H9 (cell line): ENCODE measurements around the gene DMAC2. TPM values are rescaled to one million over a fixed set of nuclear protein-coding genes. Genes with fewer than 3 reads are reported as not detected.

Source experiments
- DNase-seq: peaks from one replicate; pipeline ENCODE4 v3.0.0-alpha.2; 2017
- H2AFZ ChIP-seq: one replicate; pipeline ENCODE4 v1.6.1; 2013; ENCODE audit warnings: mild to moderate bottlenecking, low read length, control low read depth, moderate library complexity
- H2AK5ac ChIP-seq: 2 replicates; pipeline ENCODE4 v1.6.1; 2013; ENCODE audit warnings: low read length, control low read depth, mixed read lengths; ENCODE audit not compliant: insufficient read length
- H2BK120ac ChIP-seq: one replicate; pipeline ENCODE4 v1.6.1; 2013; ENCODE audit warnings: low read depth, mild to moderate bottlenecking, low read length, control low read depth, inconsistent platforms; ENCODE audit not compliant: poor library complexity, severe bottlenecking
- H2BK12ac ChIP-seq: 2 replicates; pipeline ENCODE4 v1.6.1; 2013; ENCODE audit warnings: low read length, control low read depth, mixed read lengths, low read depth; ENCODE audit not compliant: insufficient read length
- H2BK15ac ChIP-seq: 2 replicates; pipeline ENCODE4 v1.6.1; 2013; ENCODE audit warnings: low read depth, low read length, control low read depth
- H2BK20ac ChIP-seq: one replicate; pipeline ENCODE4 v1.6.1; 2013; ENCODE audit warnings: low read depth, mild to moderate bottlenecking, low read length, control low read depth, inconsistent platforms; ENCODE audit not compliant: poor library complexity, severe bottlenecking
- H2BK5ac ChIP-seq: 2 replicates; pipeline ENCODE4 v1.6.1; 2013; ENCODE audit warnings: low read length, control low read depth, mixed read lengths; ENCODE audit not compliant: insufficient read length
- H3K14ac ChIP-seq: 2 replicates; pipeline ENCODE4 v1.6.1; 2013; ENCODE audit warnings: low read length, control low read depth; ENCODE audit not compliant: insufficient read depth
- H3K18ac ChIP-seq: 2 replicates; pipeline ENCODE4 v1.6.1; 2013; ENCODE audit warnings: low read depth, mild to moderate bottlenecking, mixed read lengths, low read length, control low read depth; ENCODE audit not compliant: insufficient read length
- H3K23ac ChIP-seq: 2 replicates; pipeline ENCODE4 v1.6.1; 2013; ENCODE audit warnings: low read length, control low read depth, mixed read lengths, low read depth; ENCODE audit not compliant: insufficient read length
- H3K23me2 ChIP-seq: 2 replicates; pipeline ENCODE4 v1.6.1; 2013; ENCODE audit warnings: low read depth, mild to moderate bottlenecking, mixed read lengths, low read length, control low read depth; ENCODE audit not compliant: insufficient read length, poor library complexity, severe bottlenecking
- H3K27ac ChIP-seq: 2 replicates; pipeline ENCODE4 v1.5.1; 2013; ENCODE audit warnings: low read length, control low read depth, mixed read lengths, low read depth; ENCODE audit not compliant: insufficient read length
- H3K27me3 ChIP-seq: 2 replicates; pipeline ENCODE4 v1.6.1; 2013; ENCODE audit warnings: low read length, control low read depth, inconsistent platforms; ENCODE audit not compliant: insufficient read depth
- H3K4ac ChIP-seq: 2 replicates; pipeline ENCODE4 v1.6.1; 2013; ENCODE audit warnings: low read depth, mild to moderate bottlenecking, control low read depth, inconsistent platforms, low read length, moderate library complexity
- H3K4me1 ChIP-seq: 2 replicates; pipeline ENCODE4 v1.6.1; 2013; ENCODE audit warnings: low read length, control low read depth, inconsistent platforms; ENCODE audit not compliant: insufficient read depth
- H3K4me2 ChIP-seq: 2 replicates; pipeline ENCODE4 v1.6.1; 2013; ENCODE audit warnings: low read length, control low read depth, mixed read lengths; ENCODE audit not compliant: insufficient read length, insufficient read depth
- H3K56ac ChIP-seq: 2 replicates; pipeline ENCODE4 v1.6.1; 2013; ENCODE audit warnings: low read depth, mild to moderate bottlenecking, mixed read lengths, low read length, control low read depth; ENCODE audit not compliant: insufficient read length
- H3K79me1 ChIP-seq: 2 replicates; pipeline ENCODE4 v1.6.1; 2013; ENCODE audit warnings: low read depth, mild to moderate bottlenecking, moderate library complexity, low read length, control low read depth, inconsistent platforms; ENCODE audit not compliant: insufficient read depth, poor library complexity, severe bottlenecking
- H3K79me2 ChIP-seq: 2 replicates; pipeline ENCODE4 v1.6.1; 2013; ENCODE audit warnings: low read length, control low read depth, inconsistent platforms; ENCODE audit not compliant: insufficient read depth
- H3K9ac ChIP-seq: 2 replicates; pipeline ENCODE4 v1.6.1; 2013; ENCODE audit warnings: low read length, control low read depth, mixed read lengths; ENCODE audit not compliant: insufficient read length; ENCODE audit errors: extremely low read depth
- H3K9me3 ChIP-seq: one replicate; pipeline ENCODE4 v1.6.1; 2013; ENCODE audit warnings: low read depth, low read length, inconsistent platforms; ENCODE audit not compliant: control insufficient read depth
- H3T11ph ChIP-seq: one replicate; pipeline ENCODE4 v1.6.1; 2013; ENCODE audit warnings: mild to moderate bottlenecking, low read length, control low read depth, inconsistent platforms
- H4K20me1 ChIP-seq: one replicate; pipeline ENCODE4 v1.6.1; 2013; ENCODE audit not compliant: control insufficient read depth, insufficient read length, insufficient read depth
- H4K5ac ChIP-seq: 2 replicates; pipeline ENCODE4 v1.6.1; 2013; ENCODE audit warnings: low read depth, mild to moderate bottlenecking, mixed read lengths, low read length, control low read depth; ENCODE audit not compliant: insufficient read length
- H4K8ac ChIP-seq: replicated peaks from 2 replicates; pipeline ENCODE4 v1.6.1; 2013; ENCODE audit warnings: low read length, control low read depth, mixed read lengths, low read depth; ENCODE audit not compliant: insufficient read length
- H4K91ac ChIP-seq: 2 replicates; pipeline ENCODE4 v1.6.1; 2013; ENCODE audit warnings: low read depth, mild to moderate bottlenecking, moderate library complexity, mixed read lengths, low read length, control low read depth; ENCODE audit not compliant: insufficient read length
- H3K27ac Mint-ChIP-seq, 3 experiments: 2 replicates in 2 of 3; 3 replicates in 1 of 3; pipeline ENCODE4 v1.8.0; 2020 to 2021; ENCODE audit warnings: mixed read lengths in 3 of 3, mild to moderate bottlenecking in 1 of 3, moderate library complexity in 1 of 3
- H3K27me3 Mint-ChIP-seq: 2 replicates; pipeline ENCODE4 v1.8.0; 2021; ENCODE audit warnings: low read depth, mild to moderate bottlenecking, moderate library complexity, mixed read lengths
- H3K36me3 Mint-ChIP-seq, 3 experiments: 2 replicates in 2 of 3; 3 replicates in 1 of 3; pipeline ENCODE4 v1.8.0; 2020 to 2021; ENCODE audit warnings: low read depth in 3 of 3, mixed read lengths in 3 of 3; ENCODE audit not compliant: insufficient read depth in 1 of 3
- H3K4me1 Mint-ChIP-seq, 2 experiments: 2 replicates each; pipeline ENCODE4 v1.8.0; 2020; ENCODE audit warnings: mixed read lengths in 2 of 2
- H3K4me3 Mint-ChIP-seq, 2 experiments: 2 replicates in 1 of 2; 3 replicates in 1 of 2; pipeline ENCODE4 v1.8.0; 2020 to 2021; ENCODE audit warnings: mild to moderate bottlenecking in 2 of 2, mixed read lengths in 2 of 2, moderate library complexity in 1 of 2
- H3K9me3 Mint-ChIP-seq, 2 experiments: 2 replicates in 1 of 2; 3 replicates in 1 of 2; pipeline ENCODE4 v1.8.0; 2020; ENCODE audit warnings: mild to moderate bottlenecking in 2 of 2, mixed read lengths in 2 of 2, moderate library complexity in 1 of 2
- CTCF ChIP-seq: fragments of 200-600 bp; sonication (generic); conservative IDR thresholded peaks from 3 replicates; pipeline ENCODE4 v1.8.0; 2021; ENCODE audit warnings: antibody characterized with exemption, mild to moderate bottlenecking
- WGBS: extraction: QIAGEN DNeasy Blood & Tissue Kit; methylation state at CpG from one replicate; pipeline ENCODE4 v1.1.7; 2013; ENCODE audit warnings: missing lambda C conversion rate, low lambda C conversion rate, mixed read lengths; ENCODE audit not compliant: insufficient read length; ENCODE audit errors: extremely low coverage; 5-methylcytosine and 5-hydroxymethylcytosine counted together
- total RNA-seq: library from RNA; stranded (reverse); gene quantifications from 2 replicates; pipeline ENCODE4 v1.2.1, GENCODE V29; 2021

Gene DMAC2
- total RNA-seq, 1 experiment from 2014 or later, result 70.5 TPM

DNA sequence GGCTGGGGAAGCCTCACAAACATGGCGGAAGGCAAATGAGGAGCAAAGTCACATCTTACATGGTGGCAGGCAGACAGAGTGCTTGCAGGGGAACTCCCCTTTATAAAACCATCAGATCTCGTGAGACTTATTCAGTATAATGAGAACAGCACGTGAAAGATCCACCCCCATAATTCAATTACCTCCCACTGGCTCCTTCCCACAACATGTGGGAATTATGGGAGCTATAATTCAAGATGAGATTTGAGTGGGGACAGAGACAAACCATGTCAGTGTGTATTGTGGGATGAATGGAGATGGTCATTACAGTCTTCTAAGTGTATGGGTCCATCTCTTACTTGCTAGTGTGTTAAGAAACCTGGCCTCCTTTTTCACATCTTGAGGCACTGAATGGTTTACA is 37.7 kb downstream of the DMAC2 start:
- Histone ChIP-seq H3K27ac (no peak overlapping the region), H4K20me1 (no peaks in the 10 kb centered on the region), H3K79me2 (no peaks in the 10 kb centered on the region), H2BK5ac (no peak overlapping the region), H2AK5ac (no peak overlapping the region), H3K4ac (no peak overlapping the region), H4K5ac (no peak overlapping the region), H3K9me3 (no peaks in the 10 kb centered on the region), H3T11ph (no peak overlapping the region), H3K27me3 (no peaks in the 10 kb centered on the region), H3K23me2 (peaks cover 7% of the 10 kb centered on the region), H2BK120ac (no peak overlapping the region), H4K8ac (no peak overlapping the region), H2BK20ac (no peak overlapping the region), H3K4me2 (no peak overlapping the region), H3K79me1 (peaks cover 6% of the 10 kb centered on the region), H3K56ac (no peak overlapping the region), H4K91ac (no peak overlapping the region), H3K23ac (no peak overlapping the region), H3K9ac (no peak overlapping the region), H2BK15ac (no peak overlapping the region), H3K18ac (no peak overlapping the region), H3K14ac (no peak overlapping the region), H2AFZ (no peak overlapping the region), H2BK12ac (no peak overlapping the region), H3K4me1 (no peaks in the 10 kb centered on the region)
- no peak for TF ChIP-seq CTCF
- DNase-seq, result no peak
- Mint-ChIP-seq H3K27me3 (no peaks in the 10 kb centered on the region; the same call in 1 of the 2 replicates), H3K9me3 (no peaks in the 10 kb centered on the region; a peak in 1 of 5 replicates), H3K4me1 (peaks cover 15% of the 10 kb centered on the region in 2 experiments), H3K36me3 (peaks cover 0 to 1% (median 0%) of the 10 kb centered on the region in 3 experiments; a peak in 2 of 7 replicates), H3K4me3 (no peak overlapping the region), H3K27ac (no peak overlapping the region; a peak in 1 of 7 replicates)
- WGBS, result no CpG with 5 or more reads among the region's 3 CpGs
